ENCODE measurements around the gene DNAH10. TPM values are rescaled to one million over a fixed set of nuclear protein-coding genes. Genes with fewer than 3 reads are reported as not detected.
A peak's percentile ranks its signal among the peaks of the same experiment; 100 is the strongest.

The DNAH10 gene
- total and polyA plus RNA-seq, 2 of the 13 experiments (the other 11 are each of a cell fraction or from before 2014, with no cell fraction given), result 0.01 to 0.02 TPM

GRCh38 chr12:123971770-123972456 is 209.8 kb downstream of the DNAH10 start (continued):
- TF ChIP-seq MYPOP (CRISPR knock-in tag; IDR thresholded peaks at IDR 0.05) (peak; percentile 52; the same call in 1 of the 2 replicates), ZNF235 (CRISPR knock-in tag; IDR thresholded peaks at IDR 0.05; ENCODE audit: borderline replicate concordance) (no peak), MEIS2 (CRISPR knock-in tag; IDR thresholded peaks at IDR 0.05) (no peak), MXD4 (CRISPR knock-in tag; IDR thresholded peaks at IDR 0.05) (0 out of 2 replicates have a peak, but pooled peaks have one; percentile 31), ZNF564 (CRISPR knock-in tag; IDR thresholded peaks at IDR 0.05) (no peak), ZNF598 (CRISPR knock-in tag; IDR thresholded peaks at IDR 0.05; ENCODE audit: borderline replicate concordance) (0 out of 2 replicates have a peak, but pooled peaks have one; percentile 41), ZNF3 (CRISPR knock-in tag; IDR thresholded peaks at IDR 0.05) (no peak), NR2F6 (IDR thresholded peaks at IDR 0.05) (no peak), NR2F6 (CRISPR knock-in tag; IDR thresholded peaks at IDR 0.05) (no peak), FLYWCH1 (CRISPR knock-in tag; IDR thresholded peaks at IDR 0.05) (no peak), ZNF83 (CRISPR knock-in tag; IDR thresholded peaks at IDR 0.05; ENCODE audit: borderline replicate concordance) (no peak), ZBTB38 (CRISPR knock-in tag; IDR thresholded peaks at IDR 0.05) (no peak), ZNF33B (CRISPR knock-in tag; IDR thresholded peaks at IDR 0.05) (no peak), ZNF510 (CRISPR knock-in tag; IDR thresholded peaks at IDR 0.05; ENCODE audit: low read depth) (no peak), SOX6 (IDR thresholded peaks at IDR 0.05) (no peak), SOX6 (CRISPR knock-in tag; IDR thresholded peaks at IDR 0.05) (peak; percentile 24; the same call in 1 of the 2 replicates), HNRNPLL (IDR thresholded peaks at IDR 0.05; ENCODE audit: low read depth, low read length, poor library complexity, severe bottlenecking) (peak; percentile 75), ZNF574 (CRISPR knock-in tag; IDR thresholded peaks at IDR 0.05) (no peak), ZNF281 (CRISPR knock-in tag; IDR thresholded peaks at IDR 0.05; ENCODE audit: borderline replicate concordance) (no peak)
